H9 (cell line): ENCODE results near the gene THAP3. TPM values are rescaled to one million over a fixed set of nuclear protein-coding genes. Genes with fewer than 3 reads are reported as not detected.

Source experiments
- DNase-seq: peaks from one replicate; pipeline ENCODE4 v3.0.0-alpha.2; 2017
- H2AFZ ChIP-seq: one replicate; pipeline ENCODE4 v1.6.1; 2013; ENCODE audit warnings: mild to moderate bottlenecking, low read length, control low read depth, moderate library complexity
- H2AK5ac ChIP-seq: 2 replicates; pipeline ENCODE4 v1.6.1; 2013; ENCODE audit warnings: low read length, control low read depth, mixed read lengths; ENCODE audit not compliant: insufficient read length
- H2BK120ac ChIP-seq: one replicate; pipeline ENCODE4 v1.6.1; 2013; ENCODE audit warnings: low read depth, mild to moderate bottlenecking, low read length, control low read depth, inconsistent platforms; ENCODE audit not compliant: poor library complexity, severe bottlenecking
- H2BK12ac ChIP-seq: 2 replicates; pipeline ENCODE4 v1.6.1; 2013; ENCODE audit warnings: low read length, control low read depth, mixed read lengths, low read depth; ENCODE audit not compliant: insufficient read length
- H2BK15ac ChIP-seq: 2 replicates; pipeline ENCODE4 v1.6.1; 2013; ENCODE audit warnings: low read depth, low read length, control low read depth
- H2BK20ac ChIP-seq: one replicate; pipeline ENCODE4 v1.6.1; 2013; ENCODE audit warnings: low read depth, mild to moderate bottlenecking, low read length, control low read depth, inconsistent platforms; ENCODE audit not compliant: poor library complexity, severe bottlenecking
- H2BK5ac ChIP-seq: 2 replicates; pipeline ENCODE4 v1.6.1; 2013; ENCODE audit warnings: low read length, control low read depth, mixed read lengths; ENCODE audit not compliant: insufficient read length
- H3K14ac ChIP-seq: 2 replicates; pipeline ENCODE4 v1.6.1; 2013; ENCODE audit warnings: low read length, control low read depth; ENCODE audit not compliant: insufficient read depth
- H3K18ac ChIP-seq: 2 replicates; pipeline ENCODE4 v1.6.1; 2013; ENCODE audit warnings: low read depth, mild to moderate bottlenecking, mixed read lengths, low read length, control low read depth; ENCODE audit not compliant: insufficient read length
- H3K23ac ChIP-seq: 2 replicates; pipeline ENCODE4 v1.6.1; 2013; ENCODE audit warnings: low read length, control low read depth, mixed read lengths, low read depth; ENCODE audit not compliant: insufficient read length
- H3K23me2 ChIP-seq: 2 replicates; pipeline ENCODE4 v1.6.1; 2013; ENCODE audit warnings: low read depth, mild to moderate bottlenecking, mixed read lengths, low read length, control low read depth; ENCODE audit not compliant: insufficient read length, poor library complexity, severe bottlenecking
- H3K27ac ChIP-seq: 2 replicates; pipeline ENCODE4 v1.5.1; 2013; ENCODE audit warnings: low read length, control low read depth, mixed read lengths, low read depth; ENCODE audit not compliant: insufficient read length
- H3K27me3 ChIP-seq: 2 replicates; pipeline ENCODE4 v1.6.1; 2013; ENCODE audit warnings: low read length, control low read depth, inconsistent platforms; ENCODE audit not compliant: insufficient read depth
- H3K4ac ChIP-seq: 2 replicates; pipeline ENCODE4 v1.6.1; 2013; ENCODE audit warnings: low read depth, mild to moderate bottlenecking, control low read depth, inconsistent platforms, low read length, moderate library complexity
- H3K4me1 ChIP-seq: 2 replicates; pipeline ENCODE4 v1.6.1; 2013; ENCODE audit warnings: low read length, control low read depth, inconsistent platforms; ENCODE audit not compliant: insufficient read depth
- H3K4me2 ChIP-seq: 2 replicates; pipeline ENCODE4 v1.6.1; 2013; ENCODE audit warnings: low read length, control low read depth, mixed read lengths; ENCODE audit not compliant: insufficient read length, insufficient read depth
- H3K56ac ChIP-seq: 2 replicates; pipeline ENCODE4 v1.6.1; 2013; ENCODE audit warnings: low read depth, mild to moderate bottlenecking, mixed read lengths, low read length, control low read depth; ENCODE audit not compliant: insufficient read length
- H3K79me1 ChIP-seq: 2 replicates; pipeline ENCODE4 v1.6.1; 2013; ENCODE audit warnings: low read depth, mild to moderate bottlenecking, moderate library complexity, low read length, control low read depth, inconsistent platforms; ENCODE audit not compliant: insufficient read depth, poor library complexity, severe bottlenecking
- H3K79me2 ChIP-seq: 2 replicates; pipeline ENCODE4 v1.6.1; 2013; ENCODE audit warnings: low read length, control low read depth, inconsistent platforms; ENCODE audit not compliant: insufficient read depth
- H3K9ac ChIP-seq: 2 replicates; pipeline ENCODE4 v1.6.1; 2013; ENCODE audit warnings: low read length, control low read depth, mixed read lengths; ENCODE audit not compliant: insufficient read length; ENCODE audit errors: extremely low read depth
- H3K9me3 ChIP-seq: one replicate; pipeline ENCODE4 v1.6.1; 2013; ENCODE audit warnings: low read depth, low read length, inconsistent platforms; ENCODE audit not compliant: control insufficient read depth
- H3T11ph ChIP-seq: one replicate; pipeline ENCODE4 v1.6.1; 2013; ENCODE audit warnings: mild to moderate bottlenecking, low read length, control low read depth, inconsistent platforms
- H4K20me1 ChIP-seq: one replicate; pipeline ENCODE4 v1.6.1; 2013; ENCODE audit not compliant: control insufficient read depth, insufficient read length, insufficient read depth
- H4K5ac ChIP-seq: 2 replicates; pipeline ENCODE4 v1.6.1; 2013; ENCODE audit warnings: low read depth, mild to moderate bottlenecking, mixed read lengths, low read length, control low read depth; ENCODE audit not compliant: insufficient read length
- H4K8ac ChIP-seq: replicated peaks from 2 replicates; pipeline ENCODE4 v1.6.1; 2013; ENCODE audit warnings: low read length, control low read depth, mixed read lengths, low read depth; ENCODE audit not compliant: insufficient read length
- H4K91ac ChIP-seq: 2 replicates; pipeline ENCODE4 v1.6.1; 2013; ENCODE audit warnings: low read depth, mild to moderate bottlenecking, moderate library complexity, mixed read lengths, low read length, control low read depth; ENCODE audit not compliant: insufficient read length
- H3K27ac Mint-ChIP-seq, 3 experiments: 2 replicates in 2 of 3; 3 replicates in 1 of 3; pipeline ENCODE4 v1.8.0; 2020 to 2021; ENCODE audit warnings: mixed read lengths in 3 of 3, mild to moderate bottlenecking in 1 of 3, moderate library complexity in 1 of 3
- H3K27me3 Mint-ChIP-seq: 2 replicates; pipeline ENCODE4 v1.8.0; 2021; ENCODE audit warnings: low read depth, mild to moderate bottlenecking, moderate library complexity, mixed read lengths
- H3K36me3 Mint-ChIP-seq, 3 experiments: 2 replicates in 2 of 3; 3 replicates in 1 of 3; pipeline ENCODE4 v1.8.0; 2020 to 2021; ENCODE audit warnings: low read depth in 3 of 3, mixed read lengths in 3 of 3; ENCODE audit not compliant: insufficient read depth in 1 of 3
- H3K4me1 Mint-ChIP-seq, 2 experiments: 2 replicates each; pipeline ENCODE4 v1.8.0; 2020; ENCODE audit warnings: mixed read lengths in 2 of 2
- H3K4me3 Mint-ChIP-seq, 2 experiments: 2 replicates in 1 of 2; 3 replicates in 1 of 2; pipeline ENCODE4 v1.8.0; 2020 to 2021; ENCODE audit warnings: mild to moderate bottlenecking in 2 of 2, mixed read lengths in 2 of 2, moderate library complexity in 1 of 2
- H3K9me3 Mint-ChIP-seq, 2 experiments: 2 replicates in 1 of 2; 3 replicates in 1 of 2; pipeline ENCODE4 v1.8.0; 2020; ENCODE audit warnings: mild to moderate bottlenecking in 2 of 2, mixed read lengths in 2 of 2, moderate library complexity in 1 of 2
- CTCF ChIP-seq: fragments of 200-600 bp; sonication (generic); conservative IDR thresholded peaks from 3 replicates; pipeline ENCODE4 v1.8.0; 2021; ENCODE audit warnings: antibody characterized with exemption, mild to moderate bottlenecking
- WGBS: extraction: QIAGEN DNeasy Blood & Tissue Kit; methylation state at CpG from one replicate; pipeline ENCODE4 v1.1.7; 2013; ENCODE audit warnings: missing lambda C conversion rate, low lambda C conversion rate, mixed read lengths; ENCODE audit not compliant: insufficient read length; ENCODE audit errors: extremely low coverage; 5-methylcytosine and 5-hydroxymethylcytosine counted together
- total RNA-seq: library from RNA; stranded (reverse); gene quantifications from 2 replicates; pipeline ENCODE4 v1.2.1, GENCODE V29; 2021

THAP3 gene
- total RNA-seq, 1 experiment from 2014 or later = 15.3 TPM

GRCh38 chr1:6675941-6676340 lies 51.3 kb downstream of the THAP3 start:
- Histone ChIP-seq H2BK20ac (no peak overlapping the region), H2BK120ac (no peak overlapping the region), H4K5ac (no peak overlapping the region), H3K79me2 (0 out of 2 replicates have a peak, but pooled peaks cover 2% of the 10 kb centered on the region), H3K9ac (no peak overlapping the region), H3T11ph (no peak overlapping the region), H2BK12ac (no peak overlapping the region), H3K23me2 (no peaks in the 10 kb centered on the region), H4K91ac (no peak overlapping the region), H2AFZ (no peak overlapping the region), H3K4me2 (no peak overlapping the region), H3K4me1 (no peaks in the 10 kb centered on the region), H2BK5ac (no peak overlapping the region), H3K56ac (no peak overlapping the region), H4K20me1 (no peaks in the 10 kb centered on the region), H3K27ac (no peak overlapping the region), H2AK5ac (no peak overlapping the region), H3K79me1 (no peaks in the 10 kb centered on the region), H3K4ac (no peak overlapping the region), H3K14ac (no peak overlapping the region), H2BK15ac (no peak overlapping the region), H3K18ac (no peak overlapping the region), H4K8ac (no peak overlapping the region), H3K27me3 (no peaks in the 10 kb centered on the region), H3K23ac (no peak overlapping the region), H3K9me3 (no peaks in the 10 kb centered on the region)
- Mint-ChIP-seq H3K36me3 (peaks cover 54 to 79% (median 79%) of the 10 kb centered on the region in 3 experiments), H3K27ac (no peak overlapping the region), H3K4me3 (no peak overlapping the region), H3K27me3 (no peaks in the 10 kb centered on the region), H3K4me1 (no peaks in the 10 kb centered on the region), H3K9me3 (no peaks in the 10 kb centered on the region)
- no CpG with 5 or more reads among the region's 2 CpGs for WGBS
- no peak for DNase-seq
- no peak for TF ChIP-seq CTCF

Other genes with a start within 250 kb of the THAP3 start
- gene ACOT7, start 231.1 kb upstream of the THAP3 start, total RNA-seq = 85.2 and 87.4 TPM in 2 replicates
- gene HES2, start 204.9 kb upstream of the THAP3 start, total RNA-seq = 0.81 and 1.2 TPM in 2 replicates
- gene ESPN, start 200.1 kb upstream of the THAP3 start, total RNA-seq = 53.1 and 59.3 TPM in 2 replicates
- 18.3 and 19.4 TPM in 2 replicates for gene TNFRSF25, start 158.7 kb upstream of the THAP3 start, total RNA-seq
- gene PLEKHG5, start 133.2 kb upstream of the THAP3 start, total RNA-seq = 20.7 and 22.3 TPM in 2 replicates
- 49.4 and 50.4 TPM in 2 replicates for gene NOL9, start 70.4 kb upstream of the THAP3 start, total RNA-seq
- not detected in 2 replicates for gene TAS1R1, start 69.6 kb upstream of the THAP3 start, total RNA-seq
- gene ZBTB48, start 44.9 kb upstream of the THAP3 start, total RNA-seq = 30.3 and 33.2 TPM in 2 replicates
- gene KLHL21, start 22.0 kb upstream of the THAP3 start, total RNA-seq = 31.9 and 32.7 TPM in 2 replicates
- gene PHF13, start 11.1 kb upstream of the THAP3 start, total RNA-seq = 55.8 and 56.4 TPM in 2 replicates
- gene DNAJC11, start 76.9 kb downstream of the THAP3 start, total RNA-seq = 88.5 and 91.8 TPM in 2 replicates
- gene CAMTA1, start 160.6 kb downstream of the THAP3 start, total RNA-seq = 115 and 116 TPM in 2 replicates